GM12878 (cell line): ENCODE data around the gene LRTM2. TPM values are rescaled to one million over a fixed set of nuclear protein-coding genes. Genes with fewer than 3 reads are reported as not detected.

Source experiments
- ATAC-seq: fragments of 200-7000 bp; cut with Tn5 transposase; 3 replicates; pipeline ENCODE4 v1.9.1; 2020; ENCODE audit warnings: mild to moderate bottlenecking, moderate library complexity
- BruUV-seq: library from RNA; stranded (reverse); fragments of 400-500 nt; replicated peaks from 2 replicates; lab custom pipeline; 2021; lab: Mats Ljungman, UMichigan
- CTCF ChIA-PET: fragments of 300-600 bp; sonication (Branson Sonifier 250); formaldehyde crosslinking; extraction: SDS; loops from one replicate; lab custom pipeline; 2021; ENCODE audit warnings: inconsistent platforms; lab: Yijun Ruan, JAX
- POLR2A ChIA-PET: fragments of 350-600 bp; formaldehyde crosslinking; extraction: SDS; loops from one replicate; lab custom pipeline; 2021; ENCODE audit warnings: inconsistent platforms; lab: Charles Lee
- RAD21 ChIA-PET: fragments of 300-600 bp; sonication (Branson Sonifier 250); formaldehyde crosslinking; loops from one replicate; lab custom pipeline; 2023; ENCODE audit warnings: antibody characterized with exemption; ENCODE audit not compliant: unreplicated experiment; lab: Charles Lee
- SMC1A ChIA-PET: fragments of 300-600 bp; sonication (Branson Sonifier 250); formaldehyde crosslinking; loops from one replicate; lab custom pipeline; 2023; ENCODE audit not compliant: unreplicated experiment, uncharacterized antibody; lab: Charles Lee
- DNase-seq: peaks from one replicate; pipeline ENCODE4 v3.0.0-alpha.2; 2011; ENCODE audit warnings: low read depth, low spot score
- FAIRE-seq: peaks from 3 replicates; lab custom pipeline; 2011; peaks lifted over from hg19 to GRCh38; lab: Jason Lieb, UNC
- H2AFZ ChIP-seq: 2 replicates; pipeline ENCODE4 v1.6.0; 2011; ENCODE audit warnings: low read depth, low read length, control low read depth; ENCODE audit not compliant: control insufficient read depth
- H3K27ac ChIP-seq: 2 replicates; pipeline ENCODE4 v1.5.1; 2011; ENCODE audit warnings: control low read depth; ENCODE audit not compliant: control insufficient read depth, insufficient read depth
- H3K27me3 ChIP-seq, 2 experiments: replicated peaks in 1 of 2; 2 replicates each; pipeline versions ENCODE4 v1.6.0 to v1.6.1; 2011; ENCODE audit warnings: low read length in 1 of 2; ENCODE audit not compliant: control insufficient read depth in 2 of 2, insufficient read depth in 2 of 2
- H3K36me3 ChIP-seq, 2 experiments: 2 replicates each; pipeline ENCODE4 v1.5.1; 2011; ENCODE audit warnings: low read length in 1 of 2; ENCODE audit not compliant: control insufficient read depth in 2 of 2, insufficient read depth in 2 of 2
- H3K4me1 ChIP-seq: 2 replicates; pipeline ENCODE4 v1.6.1; 2011; ENCODE audit warnings: mild to moderate bottlenecking, low read length, moderate library complexity, mixed read lengths; ENCODE audit not compliant: control insufficient read depth, insufficient read depth
- H3K4me2 ChIP-seq: 2 replicates; pipeline ENCODE4 v1.6.0; 2011; ENCODE audit warnings: control low read depth; ENCODE audit not compliant: control insufficient read depth, insufficient read depth
- H3K4me3 ChIP-seq: fragments of 200-600 bp; sonication (generic); 2 replicates; pipeline ENCODE4 v1.5.1; 2016
- H3K79me2 ChIP-seq: 2 replicates; pipeline ENCODE4 v1.6.0; 2011; ENCODE audit warnings: low read length; ENCODE audit not compliant: control insufficient read depth, insufficient read depth
- H3K9ac ChIP-seq: 2 replicates; pipeline ENCODE4 v1.8.0; 2011; ENCODE audit warnings: low read length, control low read depth, mixed read lengths; ENCODE audit not compliant: control insufficient read depth, insufficient read depth
- H3K9me3 ChIP-seq: replicated peaks from 3 replicates; pipeline ENCODE4 v1.5.1; 2011; ENCODE audit warnings: mild to moderate bottlenecking, low read length; ENCODE audit not compliant: control insufficient read depth, insufficient read depth
- H4K20me1 ChIP-seq: 2 replicates; pipeline ENCODE4 v1.6.0; 2011; ENCODE audit not compliant: control insufficient read depth, insufficient read depth
- ATF7 ChIP-seq: fragments of 450-650 bp; IDR thresholded peaks from 2 replicates; pipeline ENCODE4 v1.6.1; 2016; ENCODE audit warnings: low read depth, mild to moderate bottlenecking
- BACH1 ChIP-seq: fragments of 450-650 bp; IDR thresholded peaks from 2 replicates; pipeline ENCODE4 v1.6.1; 2017; ENCODE audit warnings: mild to moderate bottlenecking, borderline replicate concordance
- CBX5 ChIP-seq: sonication (generic); IDR thresholded peaks from 2 replicates; pipeline ENCODE4 v1.6.1; 2016; ENCODE audit warnings: low read depth, moderate library complexity, mild to moderate bottlenecking, inconsistent platforms
- CREB1 ChIP-seq: IDR thresholded peaks from 2 replicates; pipeline ENCODE4 v1.6.1; 2012; ENCODE audit warnings: low read depth, mild to moderate bottlenecking, inconsistent platforms
- E2F4 ChIP-seq: IDR thresholded peaks from 2 replicates; pipeline ENCODE4 v1.6.1; 2012; ENCODE audit warnings: low read depth, low read length, improper control_type of control experiment
- EGR1 ChIP-seq, 2 experiments: IDR thresholded peaks; 1 replicate in 1 of 2; 2 replicates in 1 of 2; pipeline ENCODE4 v1.6.1; 2011 to 2012; ENCODE audit warnings: low read depth in 2 of 2, low read length in 2 of 2, borderline replicate concordance in 1 of 2, mild to moderate bottlenecking in 1 of 2, moderate library complexity in 1 of 2
- ESRRA ChIP-seq: IDR thresholded peaks from 2 replicates; pipeline ENCODE4 v1.6.1; 2012; ENCODE audit warnings: mild to moderate bottlenecking, low read length, improper control_type of control experiment
- IRF4 ChIP-seq: IDR thresholded peaks from 2 replicates; pipeline ENCODE4 v1.6.1; 2011; ENCODE audit warnings: low read depth, low read length
- MEF2A ChIP-seq: IDR thresholded peaks from 2 replicates; pipeline ENCODE4 v1.6.1; 2011; ENCODE audit warnings: low read depth, mild to moderate bottlenecking, low read length, moderate library complexity; ENCODE audit not compliant: insufficient read depth
- MXI1 ChIP-seq: fragments of 150-350 bp; IDR thresholded peaks from 2 replicates; pipeline ENCODE4 v1.6.1; 2011; ENCODE audit warnings: low read depth, mild to moderate bottlenecking, inconsistent platforms, low read length, improper control_type of control experiment
- PAX8 ChIP-seq: fragments of 450-650 bp; IDR thresholded peaks from 2 replicates; pipeline ENCODE4 v1.6.1; 2017; ENCODE audit warnings: mild to moderate bottlenecking, moderate library complexity
- POLR2AphosphoS2 ChIP-seq: IDR thresholded peaks from 2 replicates; pipeline ENCODE4 v1.6.1; 2011; ENCODE audit warnings: low read depth, mild to moderate bottlenecking, low read length, improper control_type of control experiment, moderate library complexity
- POLR2AphosphoS5 ChIP-seq: IDR thresholded peaks from 2 replicates; pipeline ENCODE4 v1.6.1; 2011; ENCODE audit warnings: mild to moderate bottlenecking, low read length, inconsistent platforms
- RBBP5 ChIP-seq: fragments of 200-600 bp; sonication (generic); conservative IDR thresholded peaks from 2 replicates; pipeline ENCODE4 v1.6.1; 2016
- SP1 ChIP-seq: IDR thresholded peaks from one replicate; pipeline ENCODE4 v1.6.1; 2011; ENCODE audit warnings: low read depth, low read length
- SPI1 ChIP-seq: IDR thresholded peaks from 2 replicates; pipeline ENCODE4 v1.6.1; 2011; ENCODE audit warnings: low read depth, mild to moderate bottlenecking, low read length, moderate library complexity, borderline replicate concordance; ENCODE audit not compliant: insufficient read depth
- SREBF2 ChIP-seq: IDR thresholded peaks from 2 replicates; pipeline ENCODE4 v1.6.1; 2012; ENCODE audit warnings: mild to moderate bottlenecking, low read length
- WGBS: methylation state at CpG from one replicate; pipeline ENCODE4 v1.1.6; 2016; ENCODE audit warnings: low lambda C conversion rate; ENCODE audit not compliant: insufficient replicate concordance, insufficient coverage; ENCODE audit errors: missing lambda C conversion rate; 5-methylcytosine and 5-hydroxymethylcytosine counted together
- in situ Hi-C: fragments of 300-500 bp; cut with MboI; formaldehyde crosslinking; loops from 9 replicates; pipeline ENCODE4 v1.14.3; 2018; ENCODE audit warnings: mixed read lengths
- intact Hi-C: fragments of 100-400 bp; cut with micrococcal nuclease; formaldehyde crosslinking; loops from one replicate; pipeline ENCODE4 v1.14.2; 2022; ENCODE audit not compliant: unreplicated experiment
- polyA plus RNA-seq, 11 experiments: library from polyadenylated mRNA; depleted of rRNA in 4 of 11; unstranded in 6 of 11; stranded (reverse) in 5 of 11; fragments of >200 nt; fragmentation: Nextera tagmentation in 4 of 11; fragmentation: Illumina TruSeq in 1 of 11; extraction: Ambion mirVana in 4 of 11; extraction: Trizol in 1 of 11; gene quantifications; 1 replicate in 1 of 11; 2 replicates in 10 of 11; pipeline versions ENCODE4 v1.2.1 to v1.2.3, GENCODE V29; 2011 to 2016; ENCODE audit warnings: inconsistent platforms in 2 of 11, missing spikeins in 2 of 11, low read depth in 1 of 11
- total RNA-seq, 4 experiments: library from RNA; depleted of rRNA in 3 of 4; stranded (reverse); fragments of >200 nt in 3 of 4; fragmentation: Illumina TruSeq in 1 of 4; extraction: Trizol in 1 of 4; gene quantifications; 2 replicates each; pipeline versions ENCODE4 v1.2.1 to v1.2.3, GENCODE V29; 2013 to 2021

Gene LRTM2
- total and polyA plus RNA-seq, 10 of the 15 experiments (the other 5 are each of a cell fraction or from before 2014, with no cell fraction given), result 0.05 TPM; not detected in 9

GRCh38 chr12:1836241-1836803 is 16.0 kb downstream of the LRTM2 start (continued):
- TF ChIP-seq E2F4, result no peak

GRCh38 chr12:1836854-1837421 is 16.6 kb downstream of the LRTM2 start:
- Histone ChIP-seq H3K4me3 (no peak overlapping the region), H3K27ac (no peak overlapping the region), H4K20me1 (no peaks in the 10 kb centered on the region), H3K9me3 (no peaks in the 10 kb centered on the region), H3K79me2 (no peaks in the 10 kb centered on the region), H3K4me1 (no peaks in the 10 kb centered on the region), H2AFZ (no peak overlapping the region), H3K27me3 (peaks cover 2 to 4% of the 10 kb centered on the region in 2 experiments; a peak in 3 of 4 replicates), H3K4me2 (no peak overlapping the region), H3K36me3 (no peaks in the 10 kb centered on the region), H3K9ac (no peak overlapping the region)
- 50% methylated on average over 22 of the region's 22 CpGs for WGBS
- POLR2A ChIA-PET, result no interaction called here
- CTCF ChIA-PET, result no interaction called here
- DNase-seq, result no peak
- SMC1A ChIA-PET, result no interaction called here
- no peak; the same call in 2 of the 3 replicates for ATAC-seq
- in situ Hi-C loops (no loop called here), intact Hi-C loops (no loop called here)
- BruUV-seq, result no TSS peak
- FAIRE-seq, result no peak
- TF ChIP-seq CBX5, result no peak
- no peak for TF ChIP-seq MEF2A
- no peak for TF ChIP-seq EGR1 (IDR thresholded peaks at IDR 0.05; ENCODE audit: borderline replicate concordance in 1 of 2, low read depth in 2 of 2, low read length in 2 of 2)
- TF ChIP-seq SREBF2, result no peak
- TF ChIP-seq SPI1, result no peak
- no peak for TF ChIP-seq POLR2AphosphoS5
- TF ChIP-seq RBBP5, result no peak
- TF ChIP-seq PAX8, result no peak
- no peak for TF ChIP-seq MXI1
- TF ChIP-seq CREB1, result no peak
- no peak for TF ChIP-seq SP1
- TF ChIP-seq POLR2AphosphoS2, result no peak
- TF ChIP-seq IRF4, result no peak
- TF ChIP-seq ATF7, result no peak
- TF ChIP-seq ESRRA, result no peak
- no peak for TF ChIP-seq BACH1
- TF ChIP-seq, all 136 proteins: peak for 0
- RAD21 ChIA-PET, result no interaction called here
